ENCODE data around the gene SCUBE1. TPM values are rescaled to one million over a fixed set of nuclear protein-coding genes. Genes with fewer than 3 reads are reported as not detected.

The SCUBE1 gene
- total and polyA plus RNA-seq, 2 of the 4 experiments (the other 2 are of a cell fraction): not detected

- no peak overlapping the region for H3K14ac ChIP-seq (replicated peaks; ENCODE audit: low read depth, low read length)
- H4K8ac ChIP-seq (ENCODE audit: low read depth in 2 of 2, low read length in 2 of 2): no peak overlapping the region
- no peaks in the 10 kb centered on the region for H4K20me1 ChIP-seq (ENCODE audit: insufficient read depth, low read length)
- no peak overlapping the region for H3K4me3 ChIP-seq (ENCODE audit: insufficient read depth, low read depth, low read length)
- H2BK15ac ChIP-seq (ENCODE audit: low read depth, low read length): no peak overlapping the region
- no peak overlapping the region for H3K27ac ChIP-seq (ENCODE audit: insufficient read depth, low read length)
- H3K56ac ChIP-seq (ENCODE audit: extremely low read depth, insufficient read depth, low read length): no peak overlapping the region
- H3K9ac ChIP-seq (ENCODE audit: low read depth, low read length): no peak overlapping the region
- in situ Hi-C loops (cut with MboI; ENCODE audit: low sequenced_read_pairs) (no loop called here), dilution Hi-C loops (cut with HindIII; ENCODE audit: low sequenced_read_pairs, unreplicated experiment) (no loop called here), intact Hi-C loops (cut with micrococcal nuclease) (no loop called here)
- H3K4ac ChIP-seq (ENCODE audit: low read depth, low read length): no peak overlapping the region
- no peak overlapping the region for H2BK5ac ChIP-seq (ENCODE audit: low read depth, low read length, poor library complexity, severe bottlenecking)
- DNase-seq: no peak
- no peaks in the 10 kb centered on the region for H3K36me3 ChIP-seq (ENCODE audit: control insufficient read depth, insufficient read depth, low read length)
- H2AK5ac ChIP-seq (ENCODE audit: low read depth, low read length): no peak overlapping the region
- H4K5ac ChIP-seq (ENCODE audit: low read depth, low read length): no peak overlapping the region
- H3K23ac ChIP-seq (ENCODE audit: low read depth, low read length): no peak overlapping the region
- no TSS peak for BruUV-seq (replicated peaks)
- no peaks in the 10 kb centered on the region for H3K9me1 ChIP-seq (ENCODE audit: insufficient read depth, low read length)
- H2BK20ac ChIP-seq (ENCODE audit: low read depth, low read length): no peak overlapping the region
- TF ChIP-seq, protein P1, sequence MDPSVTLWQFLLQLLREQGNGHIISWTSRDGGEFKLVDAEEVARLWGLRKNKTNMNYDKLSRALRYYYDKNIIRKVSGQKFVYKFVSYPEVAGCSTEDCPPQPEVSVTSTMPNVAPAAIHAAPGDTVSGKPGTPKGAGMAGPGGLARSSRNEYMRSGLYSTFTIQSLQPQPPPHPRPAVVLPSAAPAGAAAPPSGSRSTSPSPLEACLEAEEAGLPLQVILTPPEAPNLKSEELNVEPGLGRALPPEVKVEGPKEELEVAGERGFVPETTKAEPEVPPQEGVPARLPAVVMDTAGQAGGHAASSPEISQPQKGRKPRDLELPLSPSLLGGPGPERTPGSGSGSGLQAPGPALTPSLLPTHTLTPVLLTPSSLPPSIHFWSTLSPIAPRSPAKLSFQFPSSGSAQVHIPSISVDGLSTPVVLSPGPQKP (IDR thresholded peaks at IDR 0.05; ENCODE audit: borderline replicate concordance, low read depth, low read length): no peak
- TF ChIP-seq POLR2A (IDR thresholded peaks at IDR 0.05; ENCODE audit: low read depth, low read length) (no peak), RFX5 (IDR thresholded peaks at IDR 0.05; ENCODE audit: low read depth, low read length) (no peak), CHD1 (IDR thresholded peaks at IDR 0.05; ENCODE audit: low read depth, low read length) (no peak), RCOR1 (IDR thresholded peaks at IDR 0.05; ENCODE audit: insufficient replicate concordance, low read length) (no peak), MAZ (IDR thresholded peaks at IDR 0.05; ENCODE audit: borderline replicate concordance, low read depth, low read length) (no peak), RAD21 (IDR thresholded peaks at IDR 0.05; ENCODE audit: low read length) (no peak), NFE2L2 (IDR thresholded peaks at IDR 0.05; ENCODE audit: low read depth, low read length) (no peak), CEBPB (IDR thresholded peaks at IDR 0.05; ENCODE audit: low read depth, low read length) (no peak), MXI1 (IDR thresholded peaks at IDR 0.05; ENCODE audit: borderline replicate concordance, low read depth, low read length) (no peak), MAFK (IDR thresholded peaks at IDR 0.05; ENCODE audit: low read depth, low read length) (no peak), SMC3 (IDR thresholded peaks at IDR 0.05; ENCODE audit: low read depth, low read length) (no peak), FOS (IDR thresholded peaks at IDR 0.05; ENCODE audit: low read depth, low read length) (no peak), BHLHE40 (IDR thresholded peaks at IDR 0.05; ENCODE audit: low read depth, low read length) (no peak)
- TF ChIP-seq, protein P2, sequence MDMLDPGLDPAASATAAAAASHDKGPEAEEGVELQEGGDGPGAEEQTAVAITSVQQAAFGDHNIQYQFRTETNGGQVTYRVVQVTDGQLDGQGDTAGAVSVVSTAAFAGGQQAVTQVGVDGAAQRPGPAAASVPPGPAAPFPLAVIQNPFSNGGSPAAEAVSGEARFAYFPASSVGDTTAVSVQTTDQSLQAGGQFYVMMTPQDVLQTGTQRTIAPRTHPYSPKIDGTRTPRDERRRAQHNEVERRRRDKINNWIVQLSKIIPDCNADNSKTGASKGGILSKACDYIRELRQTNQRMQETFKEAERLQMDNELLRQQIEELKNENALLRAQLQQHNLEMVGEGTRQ (IDR thresholded peaks at IDR 0.05; ENCODE audit: low read depth, low read length): no peak
- TF ChIP-seq, protein P3, sequence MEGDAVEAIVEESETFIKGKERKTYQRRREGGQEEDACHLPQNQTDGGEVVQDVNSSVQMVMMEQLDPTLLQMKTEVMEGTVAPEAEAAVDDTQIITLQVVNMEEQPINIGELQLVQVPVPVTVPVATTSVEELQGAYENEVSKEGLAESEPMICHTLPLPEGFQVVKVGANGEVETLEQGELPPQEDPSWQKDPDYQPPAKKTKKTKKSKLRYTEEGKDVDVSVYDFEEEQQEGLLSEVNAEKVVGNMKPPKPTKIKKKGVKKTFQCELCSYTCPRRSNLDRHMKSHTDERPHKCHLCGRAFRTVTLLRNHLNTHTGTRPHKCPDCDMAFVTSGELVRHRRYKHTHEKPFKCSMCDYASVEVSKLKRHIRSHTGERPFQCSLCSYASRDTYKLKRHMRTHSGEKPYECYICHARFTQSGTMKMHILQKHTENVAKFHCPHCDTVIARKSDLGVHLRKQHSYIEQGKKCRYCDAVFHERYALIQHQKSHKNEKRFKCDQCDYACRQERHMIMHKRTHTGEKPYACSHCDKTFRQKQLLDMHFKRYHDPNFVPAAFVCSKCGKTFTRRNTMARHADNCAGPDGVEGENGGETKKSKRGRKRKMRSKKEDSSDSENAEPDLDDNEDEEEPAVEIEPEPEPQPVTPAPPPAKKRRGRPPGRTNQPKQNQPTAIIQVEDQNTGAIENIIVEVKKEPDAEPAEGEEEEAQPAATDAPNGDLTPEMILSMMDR (conservative IDR thresholded peaks at IDR 0.05; ENCODE audit: low read depth, low read length): no peak
- no peaks in the 10 kb centered on the region for H3K4me1 ChIP-seq (ENCODE audit: control insufficient read depth, insufficient read depth, low read length)
- no peaks in the 10 kb centered on the region for H3K9me3 ChIP-seq (ENCODE audit: control insufficient read depth, insufficient read depth, low read length)
- H2AFZ ChIP-seq (replicated peaks; ENCODE audit: low read length, poor library complexity): no peak overlapping the region
- peaks cover 25% of the 10 kb centered on the region for H3K27me3 ChIP-seq (ENCODE audit: control insufficient read depth, insufficient read depth, low read length)
- WGBS, 2 experiments (ENCODE audit: extremely low coverage in 2 of 2, insufficient read length in 1 of 2): no CpG with 5 or more reads among the region's 15 CpGs
- POLR2A ChIA-PET (ENCODE audit: unreplicated experiment): no interaction called here
- no peaks in the 10 kb centered on the region for H3K79me1 ChIP-seq (ENCODE audit: low read depth in 1 of 2, low read length in 2 of 2)
- H4K91ac ChIP-seq (ENCODE audit: insufficient read depth, low read depth, low read length): no peak overlapping the region
- no peak for ATAC-seq (ENCODE audit: low read depth)
- no peak overlapping the region for H2AK9ac ChIP-seq (replicated peaks; ENCODE audit: low read depth, low read length, poor library complexity)
- no peak overlapping the region for H2BK120ac ChIP-seq (ENCODE audit: low read depth, low read length)
- CTCF ChIA-PET: no interaction called here
- H3K4me2 ChIP-seq (ENCODE audit: low read depth, low read length): no peak overlapping the region
- H3K18ac ChIP-seq (ENCODE audit: low read depth, low read length): no peak overlapping the region
Measured at GRCh38 chr22:43209523-43209890, 133.7 kb downstream of the SCUBE1 start.

Data from IMR-90 (cell line).